BJ (cell line): ENCODE data around the gene C2orf15. TPM values are rescaled to one million over a fixed set of nuclear protein-coding genes. Genes with fewer than 3 reads are reported as not detected.

Experiments
- CTCF ChIA-PET: fragments of 350-600 bp; formaldehyde crosslinking; extraction: SDS; loops from one replicate; lab custom pipeline; 2021; ENCODE audit warnings: antibody characterized with exemption, inconsistent platforms; lab: Yijun Ruan, JAX
- POLR2A ChIA-PET: fragments of 300-600 bp; sonication (Branson Sonifier 250); formaldehyde crosslinking; extraction: SDS; loops from one replicate; lab custom pipeline; 2021; ENCODE audit warnings: antibody characterized with exemption; lab: Charles Lee
- DNase-seq: peaks from one replicate; pipeline ENCODE4 v3.0.0-alpha.2; 2011; ENCODE audit warnings: low read depth
- H3K27me3 ChIP-seq: 2 replicates; pipeline ENCODE4 v1.6.0; 2011; ENCODE audit warnings: low read length; ENCODE audit not compliant: control insufficient read depth, insufficient read depth
- H3K36me3 ChIP-seq: 2 replicates; pipeline ENCODE4 v1.5.1; 2011; ENCODE audit warnings: low read length; ENCODE audit not compliant: control insufficient read depth, insufficient read depth
- H3K4me3 ChIP-seq: 2 replicates; pipeline ENCODE4 v1.5.1; 2011; ENCODE audit warnings: low read depth, mild to moderate bottlenecking, control low read depth, low read length
- polyA plus RNA-seq: library from polyadenylated mRNA; depleted of rRNA; stranded (reverse); fragments of >200 nt; gene quantifications from 2 replicates; pipeline ENCODE4 v1.2.3, GENCODE V29; 2011; rRNA removed
- small RNA-seq: library from RNA; depleted of rRNA; stranded (forward); fragments of <200 nt; gene quantifications from one replicate; pipeline ENCODE3, GENCODE V24; 2012; ENCODE audit warnings: low replicate concordance, low read depth; ENCODE audit not compliant: insufficient read length
- TF ChIP-seq, protein P1 (sequence below): IDR thresholded peaks from 2 replicates; pipeline ENCODE4 v1.5.1; 2011; ENCODE audit warnings: low read depth, mild to moderate bottlenecking, control low read depth, inconsistent platforms, low read length, moderate library complexity; ENCODE audit not compliant: insufficient read depth

C2orf15 gene
- polyA plus RNA-seq, 1 experiment, result not detected

- no peak for DNase-seq
- ChIA-PET POLR2A (no interaction called here), CTCF (interaction anchor here (1.3 kb wide), 1 partner anchor 18 kb away, joined by 4 read pairs; the partner anchor contains the start of genes MITD1 and MRPL30)
- TF ChIP-seq, protein P1, sequence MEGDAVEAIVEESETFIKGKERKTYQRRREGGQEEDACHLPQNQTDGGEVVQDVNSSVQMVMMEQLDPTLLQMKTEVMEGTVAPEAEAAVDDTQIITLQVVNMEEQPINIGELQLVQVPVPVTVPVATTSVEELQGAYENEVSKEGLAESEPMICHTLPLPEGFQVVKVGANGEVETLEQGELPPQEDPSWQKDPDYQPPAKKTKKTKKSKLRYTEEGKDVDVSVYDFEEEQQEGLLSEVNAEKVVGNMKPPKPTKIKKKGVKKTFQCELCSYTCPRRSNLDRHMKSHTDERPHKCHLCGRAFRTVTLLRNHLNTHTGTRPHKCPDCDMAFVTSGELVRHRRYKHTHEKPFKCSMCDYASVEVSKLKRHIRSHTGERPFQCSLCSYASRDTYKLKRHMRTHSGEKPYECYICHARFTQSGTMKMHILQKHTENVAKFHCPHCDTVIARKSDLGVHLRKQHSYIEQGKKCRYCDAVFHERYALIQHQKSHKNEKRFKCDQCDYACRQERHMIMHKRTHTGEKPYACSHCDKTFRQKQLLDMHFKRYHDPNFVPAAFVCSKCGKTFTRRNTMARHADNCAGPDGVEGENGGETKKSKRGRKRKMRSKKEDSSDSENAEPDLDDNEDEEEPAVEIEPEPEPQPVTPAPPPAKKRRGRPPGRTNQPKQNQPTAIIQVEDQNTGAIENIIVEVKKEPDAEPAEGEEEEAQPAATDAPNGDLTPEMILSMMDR, result no peak
- no peaks in the 10 kb centered on the region for H3K27me3 ChIP-seq
- no peak overlapping the region for H3K4me3 ChIP-seq
- peaks cover 1% of the 10 kb centered on the region; the same call in 1 of the 2 replicates for H3K36me3 ChIP-seq
These were observed 56.8 kb downstream of the C2orf15 start for GRCh38 chr2:99198103-99198841.

- no peaks in the 10 kb centered on the region for H3K27me3 ChIP-seq
- peaks cover 1% of the 10 kb centered on the region; the same call in 1 of the 2 replicates for H3K36me3 ChIP-seq
- TF ChIP-seq, protein P1, result no peak
- DNase-seq, result no peak
- ChIA-PET POLR2A (no interaction called here), CTCF (no interaction called here)
- H3K4me3 ChIP-seq, result no peak overlapping the region
These were observed 58.7 kb downstream of the C2orf15 start for GRCh38 chr2:99200076-99200800.

Small RNA genes within 50 kb of the gene (small RNA-seq; reads per million reads assigned to genes)
- not detected for gene AC092587.1

Other genes starting within 250 kb of the C2orf15 start
- gene CRACDL, start 205.5 kb upstream of the C2orf15 start, polyA plus RNA-seq, result not detected in 2 replicates
- 0.42 and 1.2 TPM in 2 replicates for gene TSGA10, start 13.2 kb downstream of the C2orf15 start, polyA plus RNA-seq
- 2.4 and 3.8 TPM in 2 replicates for gene LIPT1, start 13.3 kb downstream of the C2orf15 start, polyA plus RNA-seq
- gene MITD1, start 39.4 kb downstream of the C2orf15 start, polyA plus RNA-seq, result 7.9 and 15.0 TPM in 2 replicates
- 14.0 and 24.1 TPM in 2 replicates for gene MRPL30, start 39.5 kb downstream of the C2orf15 start, polyA plus RNA-seq
- gene LYG2, start 114.0 kb downstream of the C2orf15 start, polyA plus RNA-seq, result not detected in 2 replicates
- 0.70 and 0.85 TPM in 2 replicates for gene LYG1, start 159.5 kb downstream of the C2orf15 start, polyA plus RNA-seq
- 29.2 and 39.0 TPM in 2 replicates for gene TXNDC9, start 194.6 kb downstream of the C2orf15 start, polyA plus RNA-seq
- 4.8 and 12.1 TPM in 2 replicates for gene EIF5B, start 195.7 kb downstream of the C2orf15 start, polyA plus RNA-seq